Upper lobe of right lung (tissue), 1 donor: Measurements from ENCODE around the gene SGPL1. TPM values are rescaled to one million over a fixed set of nuclear protein-coding genes. Genes with fewer than 3 reads are reported as not detected.

Experiments
- ATAC-seq: fragments of 200-7000 bp; cut with Tn5 transposase; one replicate; pipeline ENCODE4 v1.9.1; 2020; ENCODE audit warnings: mild to moderate bottlenecking, moderate library complexity
- DNase-seq: peaks from one replicate; pipeline ENCODE4 v3.0.0-alpha.2; 2020
- H3K27ac ChIP-seq: fragments of 200-600 bp; one replicate; pipeline ENCODE4 v1.8.0; 2022
- H3K27me3 ChIP-seq: fragments of 200-600 bp; one replicate; pipeline ENCODE4 v1.8.0; 2022; ENCODE audit warnings: mild to moderate bottlenecking
- H3K36me3 ChIP-seq: fragments of 200-600 bp; one replicate; pipeline ENCODE4 v1.8.0; 2022
- H3K4me1 ChIP-seq: fragments of 200-600 bp; one replicate; pipeline ENCODE4 v1.8.0; 2022
- H3K4me3 ChIP-seq: fragments of 200-600 bp; one replicate; pipeline ENCODE4 v1.8.0; 2022; ENCODE audit warnings: mild to moderate bottlenecking
- H3K9me3 ChIP-seq: fragments of 200-600 bp; one replicate; pipeline ENCODE4 v1.8.0; 2022
- CTCF ChIP-seq: fragments of 200-600 bp; IDR thresholded peaks from one replicate; pipeline ENCODE4 v1.8.0; 2022; ENCODE audit warnings: antibody characterized with exemption
- intact Hi-C: fragments of 100-400 bp; cut with DNase I; formaldehyde crosslinking; loops from one replicate; pipeline ENCODE4 v1.11.0; 2022
- total RNA-seq: library from RNA; stranded (reverse); fragmentation: NEBNext Ultra II Directional; extraction: Animal tissue kit (Norgen Biotek cat#: 25700); gene quantifications from one replicate; pipeline ENCODE4 v1.2.1, GENCODE V29; 2021
- donor health status: DM: no; HTN: yes; CAD: no; lungs with severe emphysema.

The SGPL1 gene
- total RNA-seq, 1 donor from 2014 or later: 38.3 TPM

GRCh38 chr10:70840836-70841235 is 25.1 kb downstream of the SGPL1 start:
- intact Hi-C loops: no loop called here
- TF ChIP-seq CTCF: no peak
- no peak overlapping the region for H3K4me3 ChIP-seq

DNA sequence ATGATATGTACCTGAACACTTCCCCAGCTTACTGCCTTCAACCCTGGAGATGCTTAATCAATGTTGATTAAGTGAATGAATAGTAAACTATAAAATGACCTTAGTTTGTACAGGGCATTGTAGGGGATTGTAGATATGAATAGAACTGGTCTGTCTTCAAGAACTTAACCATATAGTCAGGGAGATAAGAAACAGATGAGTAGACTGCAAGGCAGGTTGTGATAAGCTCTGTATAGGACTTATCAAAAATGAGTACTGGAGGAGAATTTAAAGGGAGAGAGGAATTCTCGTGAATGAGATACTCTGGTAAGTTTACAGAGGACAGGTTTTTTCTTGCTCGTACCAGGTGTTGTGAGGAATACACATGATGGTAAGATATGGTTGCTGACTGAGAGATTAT is 27.6 kb downstream of the SGPL1 start:
- ATAC-seq: no peak
- no peaks in the 10 kb centered on the region for H3K9me3 ChIP-seq
- no peaks in the 10 kb centered on the region for H3K4me1 ChIP-seq
- intact Hi-C loops: no loop called here
- H3K4me3 ChIP-seq: no peak overlapping the region
- peaks cover 25% of the 10 kb centered on the region for H3K36me3 ChIP-seq
- no peak overlapping the region for H3K27ac ChIP-seq
- TF ChIP-seq CTCF: no peak
- DNase-seq: no peak
- no peaks in the 10 kb centered on the region for H3K27me3 ChIP-seq

More at GRCh38 chr10:70840836-70841235, 25.1 kb downstream of the SGPL1 start:
- Histone ChIP-seq H3K4me1 (no peaks in the 10 kb centered on the region), H3K27ac (no peak overlapping the region), H3K27me3 (no peaks in the 10 kb centered on the region), H3K36me3 (peaks cover 16% of the 10 kb centered on the region), H3K9me3 (no peaks in the 10 kb centered on the region)
- DNase-seq (no peak), ATAC-seq (no peak)

DNA sequence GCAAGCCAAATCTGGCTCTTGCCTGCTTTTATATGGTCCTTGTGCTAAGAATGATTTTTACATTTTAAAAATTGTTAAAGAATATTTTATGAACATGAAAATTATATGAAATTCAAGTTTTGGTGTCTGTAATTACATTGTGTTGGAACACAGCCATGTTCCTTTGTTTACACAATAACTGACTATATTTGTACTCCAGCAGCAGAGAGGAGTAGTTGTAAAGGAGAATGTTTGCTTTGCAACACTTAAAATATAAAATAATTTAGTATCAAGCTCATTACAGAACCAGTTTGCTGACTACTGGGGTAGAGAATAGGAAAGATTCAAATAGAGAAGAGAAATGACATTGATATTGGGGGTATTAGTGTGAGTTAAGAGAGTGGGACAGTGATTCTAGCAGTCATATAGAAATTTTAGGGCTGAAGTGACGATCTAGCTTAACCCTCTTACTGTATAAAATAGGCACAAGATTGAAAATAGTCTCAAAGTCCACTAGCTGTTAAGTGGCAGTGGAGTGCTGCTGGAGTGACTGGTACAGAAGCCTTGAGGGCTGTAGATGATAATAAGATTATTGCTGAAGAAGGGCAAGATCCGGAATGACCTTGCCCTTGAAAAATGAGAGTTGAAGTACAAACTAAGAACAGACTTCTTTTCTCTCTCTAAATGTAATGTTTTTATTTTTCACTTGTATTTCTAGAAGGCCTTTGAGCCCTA is 28.2 kb downstream of the SGPL1 start:
- ATAC-seq: no peak
- no peak for DNase-seq
- no peak for TF ChIP-seq CTCF
- intact Hi-C loops: no loop called here
- Histone ChIP-seq H3K36me3 (peaks cover 25% of the 10 kb centered on the region), H3K4me1 (no peaks in the 10 kb centered on the region), H3K27ac (no peak overlapping the region), H3K4me3 (no peak overlapping the region), H3K9me3 (no peaks in the 10 kb centered on the region), H3K27me3 (no peaks in the 10 kb centered on the region)

GRCh38 chr10:70845256-70845655 is 29.5 kb downstream of the SGPL1 start:
- H3K27ac ChIP-seq: no peak overlapping the region
- intact Hi-C loops: no loop called here
- no peak overlapping the region for H3K4me3 ChIP-seq
- H3K4me1 ChIP-seq: no peaks in the 10 kb centered on the region
- H3K9me3 ChIP-seq: no peaks in the 10 kb centered on the region
- H3K27me3 ChIP-seq: no peaks in the 10 kb centered on the region
- DNase-seq (no peak), ATAC-seq (no peak)
- no peak for TF ChIP-seq CTCF
- peaks cover 23% of the 10 kb centered on the region for H3K36me3 ChIP-seq

DNA sequence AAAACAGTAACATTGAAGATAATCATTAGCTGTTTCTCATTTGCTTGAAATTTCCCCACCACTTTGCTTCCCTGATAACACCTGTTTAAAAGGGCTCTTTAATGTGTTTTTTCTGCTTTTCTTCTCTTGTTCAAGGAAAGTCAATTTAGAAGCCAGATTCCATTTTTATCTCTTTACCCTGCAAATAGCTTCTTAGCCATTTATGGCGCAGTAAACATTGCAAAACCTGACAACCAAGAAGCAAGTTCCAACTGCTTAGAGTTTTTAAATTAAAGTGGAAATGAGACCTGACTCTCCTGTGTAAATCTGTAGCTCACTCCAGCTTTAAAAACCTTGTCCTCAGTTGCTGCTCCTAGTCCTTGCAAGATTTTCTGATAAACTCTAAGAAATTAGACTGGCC is 30.1 kb downstream of the SGPL1 start:
- Histone ChIP-seq H3K4me1 (no peaks in the 10 kb centered on the region), H3K27ac (no peak overlapping the region), H3K36me3 (peaks cover 22% of the 10 kb centered on the region), H3K9me3 (no peaks in the 10 kb centered on the region), H3K27me3 (no peaks in the 10 kb centered on the region), H3K4me3 (no peak overlapping the region)
- ATAC-seq: no peak
- intact Hi-C loops: no loop called here
- TF ChIP-seq CTCF: no peak
- no peak for DNase-seq

DNA sequence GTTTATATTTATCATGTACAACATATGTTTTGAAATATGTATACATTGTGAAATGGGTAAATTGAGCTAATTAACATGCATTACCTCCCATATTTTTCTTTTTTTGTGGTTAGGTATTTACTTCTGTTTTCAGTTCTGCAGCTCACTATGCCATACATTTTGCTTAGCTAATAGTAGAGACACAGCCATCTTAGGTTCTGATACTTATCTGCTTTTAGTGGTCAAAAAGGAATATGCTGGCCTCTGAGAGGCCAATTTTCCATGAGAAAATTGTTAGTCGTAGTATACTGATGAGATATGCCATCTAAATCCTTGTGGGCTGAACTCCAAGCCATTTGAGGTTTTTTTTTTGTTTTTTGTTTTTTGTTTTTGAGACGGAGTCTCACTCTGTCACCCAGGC is 31.0 kb downstream of the SGPL1 start:
- intact Hi-C loops: no loop called here
- DNase-seq (no peak), ATAC-seq (no peak)
- no peaks in the 10 kb centered on the region for H3K4me1 ChIP-seq
- H3K27me3 ChIP-seq: no peaks in the 10 kb centered on the region
- no peaks in the 10 kb centered on the region for H3K9me3 ChIP-seq
- H3K36me3 ChIP-seq: peaks cover 30% of the 10 kb centered on the region
- no peak for TF ChIP-seq CTCF
- no peak overlapping the region for H3K4me3 ChIP-seq
- no peak overlapping the region for H3K27ac ChIP-seq
